Measurements from ENCODE around the gene CCR1.
"Not testable (repeated sequence)": the region's sequence is repeated elsewhere in the genome, so short reads cannot be mapped to it uniquely, and the experiment has no call there.

Gene CCR1

GRCh38 chr3:46209746-46210470, 1.8 kb upstream of the CCR1 start:
- DNase-seq = no peak

GRCh38 chr3:46209053-46209452, 940 bp upstream of the CCR1 start:
- no peak for DNase-seq

- DNase-seq = not testable (repeated sequence)
Observed at GRCh38 chr3:46207514-46207913, 599 bp downstream of the CCR1 start.

- DNase-seq = no peak
Observed at GRCh38 chr3:46206282-46207015, 1.7 kb downstream of the CCR1 start.

- no peak for DNase-seq
Observed at GRCh38 chr3:46205286-46205960, 2.7 kb downstream of the CCR1 start.

- no peak for DNase-seq
Observed at GRCh38 chr3:46203681-46204080, 4.4 kb downstream of the CCR1 start.

- DNase-seq = no peak
Observed at GRCh38 chr3:46202535-46202934, 5.6 kb downstream of the CCR1 start.

- DNase-seq = no peak
Observed at GRCh38 chr3:46200790-46201189, 7.3 kb downstream of the CCR1 start.

- DNase-seq = no peak
Observed at GRCh38 chr3:46200211-46200610, 7.9 kb downstream of the CCR1 start.

- no peak for DNase-seq
Observed at GRCh38 chr3:46196261-46196957, 11.7 kb downstream of the CCR1 start.

GRCh38 chr3:46194868-46195553, 13.1 kb downstream of the CCR1 start:
- no peak for DNase-seq

GRCh38 chr3:46193436-46193835, 14.7 kb downstream of the CCR1 start:
- DNase-seq = no peak

- no peak for DNase-seq
Observed at GRCh38 chr3:46192939-46193338, 15.2 kb downstream of the CCR1 start.

GRCh38 chr3:46191730-46192129, 16.4 kb downstream of the CCR1 start:
- DNase-seq = no peak

GRCh38 chr3:46188708-46189107, 19.4 kb downstream of the CCR1 start:
- DNase-seq = no peak

- DNase-seq = no peak
Observed at GRCh38 chr3:46187876-46188275, 20.2 kb downstream of the CCR1 start.

GRCh38 chr3:46187341-46187700, 20.8 kb downstream of the CCR1 start:
- no peak for DNase-seq

GRCh38 chr3:46186471-46187340, 21.4 kb downstream of the CCR1 start:
- peak; percentile 33 for DNase-seq

- DNase-seq = no peak
Observed at GRCh38 chr3:46184469-46184868, 23.6 kb downstream of the CCR1 start.

- peak; percentile 5 for DNase-seq
Observed at GRCh38 chr3:46183330-46183729, 24.8 kb downstream of the CCR1 start.

GRCh38 chr3:46168583-46169345, 39.3 kb downstream of the CCR1 start:
- DNase-seq = no peak
